Measurements from ENCODE around the gene ACTL10.
"Not testable (repeated sequence)": the region's sequence is repeated elsewhere in the genome, so short reads cannot be mapped to it uniquely, and the experiment has no call there.

ACTL10 gene

GRCh38 chr20:33689973-33690372 lies 23.2 kb downstream of the ACTL10 start:
- Histone ChIP-seq H3K27ac (ENCODE audit: low read depth, low read length) (no peak overlapping the region), H3K36me3 (ENCODE audit: insufficient read depth, low read length) (no peaks in the 10 kb centered on the region), H3K9me3 (ENCODE audit: insufficient read depth, low read depth, low read length) (no peaks in the 10 kb centered on the region), H3K27me3 (ENCODE audit: insufficient read depth, low read length) (peaks cover 23% of the 10 kb centered on the region), H3K4me3 (ENCODE audit: low read length) (no peak overlapping the region), H3K4me1 (ENCODE audit: insufficient read depth, low read length) (peaks cover 28% of the 10 kb centered on the region), H3K9ac (ENCODE audit: low read depth, low read length) (no peak overlapping the region)
- WGBS: 30% methylated on average over 4 of the region's 4 CpGs

GRCh38 chr20:33693289-33693688 lies 26.5 kb downstream of the ACTL10 start:
- Histone ChIP-seq H3K9me3 (ENCODE audit: insufficient read depth, low read depth, low read length) (0 out of 2 replicates have a peak, but pooled peaks cover 3% of the 10 kb centered on the region), H3K27ac (ENCODE audit: low read depth, low read length) (no peak overlapping the region), H3K27me3 (ENCODE audit: insufficient read depth, low read length) (peaks cover 19% of the 10 kb centered on the region), H3K9ac (ENCODE audit: low read depth, low read length) (no peak overlapping the region), H3K36me3 (ENCODE audit: insufficient read depth, low read length) (no peaks in the 10 kb centered on the region), H3K4me1 (ENCODE audit: insufficient read depth, low read length) (peaks cover 23% of the 10 kb centered on the region), H3K4me3 (ENCODE audit: low read length) (no peak overlapping the region)
- WGBS: 82% methylated on average over 4 of the region's 5 CpGs

- no peaks in the 10 kb centered on the region for H3K36me3 ChIP-seq (ENCODE audit: insufficient read depth, low read length)
- H3K27ac ChIP-seq (ENCODE audit: low read depth, low read length): no peak overlapping the region
- 0 out of 2 replicates have a peak, but pooled peaks cover 3% of the 10 kb centered on the region for H3K9me3 ChIP-seq (ENCODE audit: insufficient read depth, low read depth, low read length)
- H3K27me3 ChIP-seq (ENCODE audit: insufficient read depth, low read length): peaks cover 12% of the 10 kb centered on the region
- WGBS: 78% methylated on average over 17 of the region's 17 CpGs
- no peak overlapping the region for H3K9ac ChIP-seq (ENCODE audit: low read depth, low read length)
- H3K4me1 ChIP-seq (ENCODE audit: insufficient read depth, low read length): peaks cover 23% of the 10 kb centered on the region
- H3K4me3 ChIP-seq (ENCODE audit: low read length): no peak overlapping the region
These were observed 27.2 kb downstream of the ACTL10 start for GRCh38 chr20:33693741-33694638.

- Histone ChIP-seq H3K4me1 (ENCODE audit: insufficient read depth, low read length) (peaks cover 23% of the 10 kb centered on the region), H3K9me3 (ENCODE audit: insufficient read depth, low read depth, low read length) (0 out of 2 replicates have a peak, but pooled peaks cover 3% of the 10 kb centered on the region), H3K4me3 (ENCODE audit: low read length) (no peak overlapping the region), H3K36me3 (ENCODE audit: insufficient read depth, low read length) (no peaks in the 10 kb centered on the region), H3K27ac (ENCODE audit: low read depth, low read length) (no peak overlapping the region), H3K27me3 (ENCODE audit: insufficient read depth, low read length) (peaks cover 6% of the 10 kb centered on the region), H3K9ac (ENCODE audit: low read depth, low read length) (no peak overlapping the region)
- WGBS: 76% methylated on average over 6 of the region's 6 CpGs
These were observed 27.9 kb downstream of the ACTL10 start for GRCh38 chr20:33694639-33695012.

- H3K4me1 ChIP-seq (ENCODE audit: insufficient read depth, low read length): peaks cover 17% of the 10 kb centered on the region
- 85% methylated on average over 4 of the region's 4 CpGs for WGBS
These were observed 29.7 kb downstream of the ACTL10 start for GRCh38 chr20:33696448-33696847.

GRCh38 chr20:33697129-33697528 lies 30.4 kb downstream of the ACTL10 start:
- H3K36me3 ChIP-seq (ENCODE audit: insufficient read depth, low read length): no peaks in the 10 kb centered on the region
- peaks cover 17% of the 10 kb centered on the region for H3K4me1 ChIP-seq (ENCODE audit: insufficient read depth, low read length)
- H3K27me3 ChIP-seq (ENCODE audit: insufficient read depth, low read length): no peaks in the 10 kb centered on the region
- no peak overlapping the region for H3K27ac ChIP-seq (ENCODE audit: low read depth, low read length)
- H3K4me3 ChIP-seq (ENCODE audit: low read length): no peak overlapping the region
- 83% methylated on average over 8 of the region's 8 CpGs for whole genome bisulfite sequencing
- 0 out of 2 replicates have a peak, but pooled peaks cover 3% of the 10 kb centered on the region for H3K9me3 ChIP-seq (ENCODE audit: insufficient read depth, low read depth, low read length)
- no peak overlapping the region for H3K9ac ChIP-seq (ENCODE audit: low read depth, low read length)

More at GRCh38 chr20:33696448-33696847, 29.7 kb downstream of the ACTL10 start:
- H3K9me3 ChIP-seq (ENCODE audit: insufficient read depth, low read depth, low read length): 0 out of 2 replicates have a peak, but pooled peaks cover 3% of the 10 kb centered on the region
- no peaks in the 10 kb centered on the region for H3K27me3 ChIP-seq (ENCODE audit: insufficient read depth, low read length)
- no peak overlapping the region for H3K4me3 ChIP-seq (ENCODE audit: low read length)
- H3K36me3 ChIP-seq (ENCODE audit: insufficient read depth, low read length): no peaks in the 10 kb centered on the region
- no peak overlapping the region for H3K27ac ChIP-seq (ENCODE audit: low read depth, low read length)
- no peak overlapping the region for H3K9ac ChIP-seq (ENCODE audit: low read depth, low read length)

- H3K4me3 ChIP-seq (ENCODE audit: low read length); H3K36me3 ChIP-seq (ENCODE audit: insufficient read depth, low read length); H3K9me3 ChIP-seq (ENCODE audit: insufficient read depth, low read depth, low read length); H3K9ac ChIP-seq (ENCODE audit: low read depth, low read length); H3K27me3 ChIP-seq (ENCODE audit: insufficient read depth, low read length); H3K4me1 ChIP-seq (ENCODE audit: insufficient read depth, low read length); H3K27ac ChIP-seq (ENCODE audit: low read depth, low read length): not testable (repeated sequence)
- WGBS: 94% methylated on average over 19 of the region's 27 CpGs
These were observed 32.2 kb downstream of the ACTL10 start for GRCh38 chr20:33698966-33699365.

GRCh38 chr20:33700696-33701441 lies 34.1 kb downstream of the ACTL10 start:
- not testable (repeated sequence) for H3K27ac ChIP-seq (ENCODE audit: low read depth, low read length); H3K9ac ChIP-seq (ENCODE audit: low read depth, low read length); H3K36me3 ChIP-seq (ENCODE audit: insufficient read depth, low read length); H3K4me1 ChIP-seq (ENCODE audit: insufficient read depth, low read length); H3K4me3 ChIP-seq (ENCODE audit: low read length); H3K9me3 ChIP-seq (ENCODE audit: insufficient read depth, low read depth, low read length); H3K27me3 ChIP-seq (ENCODE audit: insufficient read depth, low read length)
- 96% methylated on average over 44 of the region's 45 CpGs for WGBS

GRCh38 chr20:33701629-33702450 lies 35.1 kb downstream of the ACTL10 start:
- Histone ChIP-seq H3K27ac (ENCODE audit: low read depth, low read length) (no peak overlapping the region), H3K9ac (ENCODE audit: low read depth, low read length) (no peak overlapping the region), H3K36me3 (ENCODE audit: insufficient read depth, low read length) (no peaks in the 10 kb centered on the region), H3K9me3 (ENCODE audit: insufficient read depth, low read depth, low read length) (0 out of 2 replicates have a peak, but pooled peaks cover 3% of the 10 kb centered on the region), H3K27me3 (ENCODE audit: insufficient read depth, low read length) (no peaks in the 10 kb centered on the region), H3K4me3 (ENCODE audit: low read length) (no peak overlapping the region), H3K4me1 (ENCODE audit: insufficient read depth, low read length) (no peaks in the 10 kb centered on the region)
- 94% methylated on average over 26 of the region's 27 CpGs for WGBS

GRCh38 chr20:33702861-33703260 lies 36.1 kb downstream of the ACTL10 start:
- H3K27ac ChIP-seq (ENCODE audit: low read depth, low read length): no peak overlapping the region
- 95% methylated on average over 5 of the region's 5 CpGs for WGBS
- no peaks in the 10 kb centered on the region for H3K4me1 ChIP-seq (ENCODE audit: insufficient read depth, low read length)
- no peaks in the 10 kb centered on the region for H3K36me3 ChIP-seq (ENCODE audit: insufficient read depth, low read length)
- no peak overlapping the region for H3K9ac ChIP-seq (ENCODE audit: low read depth, low read length)
- H3K27me3 ChIP-seq (ENCODE audit: insufficient read depth, low read length): no peaks in the 10 kb centered on the region
- 0 out of 2 replicates have a peak, but pooled peaks cover 3% of the 10 kb centered on the region for H3K9me3 ChIP-seq (ENCODE audit: insufficient read depth, low read depth, low read length)
- no peak overlapping the region for H3K4me3 ChIP-seq (ENCODE audit: low read length)

All from HUES64 (cell line).